Upper lobe of left lung (tissue), 4 donors: ENCODE results near the gene PAQR8.

Experiments used
- EP300 ChIP-seq, 4 donors: sonication (generic); formaldehyde crosslinking; IDR thresholded peaks; one replicate each; pipeline ENCODE4 v1.5.1; 2017; ENCODE audit warnings: antibody characterized with exemption in 4 of 4, control low read depth in 2 of 4
- POLR2AphosphoS5 ChIP-seq, 2 donors: sonication (generic); formaldehyde crosslinking; IDR thresholded peaks; one replicate each; pipeline ENCODE4 v1.5.1; 2017; ENCODE audit warnings: antibody characterized with exemption in 2 of 2
- TF ChIP-seq, protein P1 (sequence below), 6 experiments: fragments of 450-650 bp in 4 of 6; fragments of 200-600 bp in 2 of 6; sonication (generic) in 2 of 6; IDR thresholded peaks; one replicate each; pipeline ENCODE4 v1.5.1; 2016 to 2019; ENCODE audit warnings: antibody characterized with exemption in 6 of 6

DNA sequence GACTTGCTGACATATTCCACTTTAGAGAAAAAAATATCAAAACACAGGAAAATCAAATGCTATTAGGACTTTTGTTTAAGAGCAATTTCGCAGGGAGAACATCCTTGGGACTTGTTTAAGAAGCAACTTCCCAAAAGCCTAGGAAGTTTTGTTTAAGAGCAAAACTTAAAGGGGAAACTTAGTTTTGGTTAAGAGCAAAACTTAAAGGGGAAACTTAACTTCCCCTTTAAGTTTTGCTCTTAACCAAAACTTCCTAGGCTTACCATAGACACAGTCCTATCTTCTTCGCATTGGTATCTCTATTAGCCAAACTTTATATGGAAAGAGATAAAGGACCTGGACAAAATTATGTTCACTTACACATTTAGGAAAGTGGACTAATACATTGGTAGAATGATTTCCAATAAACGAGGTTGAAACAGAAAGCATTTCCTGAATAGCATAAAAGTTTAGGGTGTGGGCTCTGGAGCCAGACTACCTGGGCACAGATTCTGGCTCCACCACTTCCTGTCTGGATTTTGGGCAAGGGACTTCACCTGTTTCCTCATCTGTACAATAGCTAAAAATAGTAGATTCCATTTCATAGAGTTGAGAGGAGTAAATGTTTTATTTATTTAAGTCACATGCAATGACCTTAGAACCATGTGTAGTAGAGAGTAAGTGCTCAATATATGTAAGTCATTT, 15.7 kb downstream of the PAQR8 start:
- TF ChIP-seq, protein P1, sequence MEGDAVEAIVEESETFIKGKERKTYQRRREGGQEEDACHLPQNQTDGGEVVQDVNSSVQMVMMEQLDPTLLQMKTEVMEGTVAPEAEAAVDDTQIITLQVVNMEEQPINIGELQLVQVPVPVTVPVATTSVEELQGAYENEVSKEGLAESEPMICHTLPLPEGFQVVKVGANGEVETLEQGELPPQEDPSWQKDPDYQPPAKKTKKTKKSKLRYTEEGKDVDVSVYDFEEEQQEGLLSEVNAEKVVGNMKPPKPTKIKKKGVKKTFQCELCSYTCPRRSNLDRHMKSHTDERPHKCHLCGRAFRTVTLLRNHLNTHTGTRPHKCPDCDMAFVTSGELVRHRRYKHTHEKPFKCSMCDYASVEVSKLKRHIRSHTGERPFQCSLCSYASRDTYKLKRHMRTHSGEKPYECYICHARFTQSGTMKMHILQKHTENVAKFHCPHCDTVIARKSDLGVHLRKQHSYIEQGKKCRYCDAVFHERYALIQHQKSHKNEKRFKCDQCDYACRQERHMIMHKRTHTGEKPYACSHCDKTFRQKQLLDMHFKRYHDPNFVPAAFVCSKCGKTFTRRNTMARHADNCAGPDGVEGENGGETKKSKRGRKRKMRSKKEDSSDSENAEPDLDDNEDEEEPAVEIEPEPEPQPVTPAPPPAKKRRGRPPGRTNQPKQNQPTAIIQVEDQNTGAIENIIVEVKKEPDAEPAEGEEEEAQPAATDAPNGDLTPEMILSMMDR (IDR thresholded peaks at IDR 0.05), result no peak
- TF ChIP-seq POLR2AphosphoS5 (IDR thresholded peaks at IDR 0.05) (no peak), EP300 (IDR thresholded peaks at IDR 0.05) (no peak)
